ENCODE results near the gene CCDC51.

Gene CCDC51

GRCh38 chr3:48434591-48435222 is 5.2 kb downstream of the CCDC51 start:
- no peak for DNase-seq (ENCODE audit: low spot score)

- no peak for DNase-seq (ENCODE audit: low spot score)
These were observed 6.3 kb downstream of the CCDC51 start for GRCh38 chr3:48433472-48434118.

- no peak for DNase-seq (ENCODE audit: low spot score)
These were observed 7.2 kb downstream of the CCDC51 start for GRCh38 chr3:48432411-48433371.

GRCh38 chr3:48431224-48432029 is 8.5 kb downstream of the CCDC51 start:
- no peak for DNase-seq (ENCODE audit: low spot score)

GRCh38 chr3:48430708-48431101 is 9.2 kb downstream of the CCDC51 start:
- DNase-seq (ENCODE audit: low spot score): no peak

GRCh38 chr3:48429960-48430707 is 9.8 kb downstream of the CCDC51 start, which contains the start of gene PLXNB1:
Gene PLXNB1, minus strand, starts transcription at chr3:48430086. Its CDS starts 5,475 bp downstream, at chr3:48424611.
- no peak for DNase-seq (ENCODE audit: low spot score)

GRCh38 chr3:48429317-48429959 is 10.5 kb downstream of the CCDC51 start:
- DNase-seq (ENCODE audit: low spot score): peak; percentile 76

GRCh38 chr3:48428572-48429316 is 11.2 kb downstream of the CCDC51 start:
- DNase-seq (ENCODE audit: low spot score): no peak

- DNase-seq (ENCODE audit: low spot score): no peak
These were observed 11.8 kb downstream of the CCDC51 start for GRCh38 chr3:48428088-48428571.

GRCh38 chr3:48427630-48427962 is 12.3 kb downstream of the CCDC51 start:
- DNase-seq (ENCODE audit: low spot score): no peak

GRCh38 chr3:48426944-48427629 is 12.8 kb downstream of the CCDC51 start:
- no peak for DNase-seq (ENCODE audit: low spot score)

GRCh38 chr3:48426401-48426909 is 13.5 kb downstream of the CCDC51 start:
- no peak for DNase-seq (ENCODE audit: low spot score)

GRCh38 chr3:48425281-48425812 is 14.6 kb downstream of the CCDC51 start:
- no peak for DNase-seq (ENCODE audit: low spot score)

GRCh38 chr3:48423883-48424695 is 15.8 kb downstream of the CCDC51 start:
- no peak for DNase-seq (ENCODE audit: low spot score)

- no peak for DNase-seq (ENCODE audit: low spot score)
These were observed 16.6 kb downstream of the CCDC51 start for GRCh38 chr3:48423241-48423882.

GRCh38 chr3:48422681-48423080 is 17.2 kb downstream of the CCDC51 start:
- DNase-seq (ENCODE audit: low spot score): no peak

GRCh38 chr3:48422272-48422671 is 17.6 kb downstream of the CCDC51 start:
- DNase-seq (ENCODE audit: low spot score): no peak

Data from germinal center (tissue), 1 donor.